HepG2 (cell line): ENCODE results near the gene DAGLB. TPM values are rescaled to one million over a fixed set of nuclear protein-coding genes. Genes with fewer than 3 reads are reported as not detected.

Experiments
- ARID2 ChIP-seq: sonication (generic); formaldehyde crosslinking; IDR thresholded peaks from 2 replicates; pipeline ENCODE4 v1.8.1; 2022; ENCODE audit warnings: mild to moderate bottlenecking, missing genetic modification reagents, borderline replicate concordance
- ARID5B ChIP-seq: IDR thresholded peaks from 2 replicates; pipeline ENCODE4 v1.4.0; 2020; ENCODE audit warnings: mild to moderate bottlenecking, missing genetic modification reagents
- FOXK1 ChIP-seq: sonication (generic); formaldehyde crosslinking; IDR thresholded peaks from 2 replicates; pipeline ENCODE4 v1.4.0; 2020; ENCODE audit warnings: low read depth, missing genetic modification reagents, borderline replicate concordance
- HINFP ChIP-seq: sonication (generic); formaldehyde crosslinking; IDR thresholded peaks from 2 replicates; pipeline ENCODE4 v1.4.0; 2020; ENCODE audit warnings: low read depth, mild to moderate bottlenecking, missing genetic modification reagents
- HNRNPK ChIP-seq: fragments of 200-400 bp; formaldehyde crosslinking; IDR thresholded peaks from 2 replicates; pipeline ENCODE4 v1.6.1; 2018; ENCODE audit warnings: low read length, low read depth, moderate library complexity, mild to moderate bottlenecking; ENCODE audit not compliant: poor library complexity, severe bottlenecking
- NR2F2 ChIP-seq: IDR thresholded peaks from 2 replicates; pipeline ENCODE4 v1.6.1; 2012; ENCODE audit warnings: low read depth, inconsistent platforms, borderline replicate concordance
- POLR2AphosphoS2 ChIP-seq: IDR thresholded peaks from 2 replicates; pipeline ENCODE4 v1.6.1; 2011; ENCODE audit warnings: low read depth, low read length, improper control_type of control experiment
- PRDM15 ChIP-seq: sonication (generic); formaldehyde crosslinking; IDR thresholded peaks from 2 replicates; pipeline ENCODE4 v1.4.0; 2020; ENCODE audit warnings: missing genetic modification reagents
- RXRA ChIP-seq: sonication (generic); formaldehyde crosslinking; IDR thresholded peaks from 2 replicates; pipeline ENCODE4 v1.5.1; 2020; ENCODE audit warnings: missing genetic modification reagents
- SETDB1 ChIP-seq: sonication (generic); formaldehyde crosslinking; IDR thresholded peaks from 2 replicates; pipeline ENCODE4 v1.5.1; 2020; ENCODE audit warnings: missing genetic modification reagents, mild to moderate bottlenecking, borderline replicate concordance
- SIX4 ChIP-seq: sonication (generic); formaldehyde crosslinking; IDR thresholded peaks from 2 replicates; pipeline ENCODE4 v1.4.0; 2020; ENCODE audit warnings: missing genetic modification reagents
- SMYD3 ChIP-seq: sonication (generic); formaldehyde crosslinking; IDR thresholded peaks from 2 replicates; pipeline ENCODE4 v1.8.1; 2023; ENCODE audit warnings: mild to moderate bottlenecking, missing genetic modification reagents
- SNAI1 ChIP-seq: sonication (generic); formaldehyde crosslinking; IDR thresholded peaks from 2 replicates; pipeline ENCODE4 v1.5.0; 2020; ENCODE audit warnings: mild to moderate bottlenecking, missing genetic modification reagents, borderline replicate concordance
- TOPORS ChIP-seq: sonication (generic); formaldehyde crosslinking; IDR thresholded peaks from 2 replicates; pipeline ENCODE4 v1.8.0; 2023; ENCODE audit warnings: mild to moderate bottlenecking, missing genetic modification reagents
- ZFP36L1 ChIP-seq: sonication (generic); formaldehyde crosslinking; IDR thresholded peaks from 2 replicates; pipeline ENCODE4 v1.8.0; 2022; ENCODE audit warnings: mild to moderate bottlenecking, missing genetic modification reagents, moderate library complexity
- ZNF329 ChIP-seq: sonication (generic); formaldehyde crosslinking; IDR thresholded peaks from 2 replicates; pipeline ENCODE4 v1.9.0; 2021; ENCODE audit warnings: low read depth, mild to moderate bottlenecking, missing genetic modification reagents
- ZNF597 ChIP-seq: sonication (generic); formaldehyde crosslinking; IDR thresholded peaks from 2 replicates; pipeline ENCODE4 v1.5.0; 2020; ENCODE audit warnings: missing genetic modification reagents
- ZNF672 ChIP-seq: sonication (generic); formaldehyde crosslinking; IDR thresholded peaks from 2 replicates; pipeline ENCODE4 v1.8.1; 2022; ENCODE audit warnings: missing genetic modification reagents
- ZNF703 ChIP-seq: sonication (generic); formaldehyde crosslinking; IDR thresholded peaks from 2 replicates; pipeline ENCODE4 v1.5.1; 2020; ENCODE audit warnings: missing genetic modification reagents, mild to moderate bottlenecking, moderate library complexity, borderline replicate concordance
- ZNF772 ChIP-seq: sonication (generic); formaldehyde crosslinking; IDR thresholded peaks from 2 replicates; pipeline ENCODE4 v1.5.0; 2020; ENCODE audit warnings: mild to moderate bottlenecking, missing genetic modification reagents
- ZNF878 ChIP-seq: sonication (generic); formaldehyde crosslinking; IDR thresholded peaks from 2 replicates; pipeline ENCODE4 v1.8.1; 2023; ENCODE audit warnings: mild to moderate bottlenecking, missing genetic modification reagents, moderate library complexity
- polyA plus RNA-seq, 8 experiments: library from polyadenylated mRNA; depleted of rRNA in 3 of 8; stranded (reverse) in 7 of 8; unstranded in 1 of 8; fragments of >200 nt; fragmentation: Illumina TruSeq in 4 of 8; extraction: Trizol in 4 of 8; gene quantifications; 2 replicates each; pipeline versions ENCODE4 v1.2.1 to v1.2.3, GENCODE V29; 2011 to 2016; ENCODE audit warnings: low read depth in 4 of 8, missing spikeins in 1 of 8, mixed read lengths in 1 of 8; ENCODE audit not compliant: insufficient read depth in 1 of 8
- total RNA-seq, 5 experiments: library from RNA; depleted of rRNA; stranded (reverse); fragments of >200 nt; fragmentation: Illumina TruSeq; extraction: Trizol; gene quantifications; 2 replicates each; pipeline ENCODE4 v1.2.3, GENCODE V29; 2016; ENCODE audit warnings: low read depth in 1 of 5

The DAGLB gene
- total and polyA plus RNA-seq, 2 of the 13 experiments (the other 11 are each of a cell fraction or from before 2014, with no cell fraction given), result 7.9 to 9.8 TPM

GRCh38 chr7:6376820-6377219 is 70.9 kb downstream of the DAGLB start (continued):
- peak; percentile 90 for TF ChIP-seq NR2F2
- TF ChIP-seq FOXK1, result peak; percentile 58; the same call in 1 of the 2 replicates
- TF ChIP-seq ZNF772 (CRISPR knock-in tag), result no peak
- TF ChIP-seq SMYD3, result 0 out of 2 replicates have a peak, but pooled peaks have one; percentile 47
- TF ChIP-seq PRDM15 (CRISPR knock-in tag), result no peak
- TF ChIP-seq SETDB1 (CRISPR knock-in tag), result no peak
- no peak for TF ChIP-seq ZNF878 (CRISPR knock-in tag)
- TF ChIP-seq SNAI1, result no peak
- no peak for TF ChIP-seq HNRNPK
- no peak for TF ChIP-seq ZNF672 (CRISPR knock-in tag)
- no peak for TF ChIP-seq TOPORS (CRISPR knock-in tag)
- TF ChIP-seq SIX4, result no peak
- no peak for TF ChIP-seq ZNF597 (CRISPR knock-in tag)
- TF ChIP-seq ZFP36L1, result 0 out of 2 replicates have a peak, but pooled peaks have one; percentile 29
- no peak for TF ChIP-seq HINFP (CRISPR knock-in tag)
- peak; percentile 73 for TF ChIP-seq ARID5B (CRISPR knock-in tag)
- TF ChIP-seq POLR2AphosphoS2, result no peak
- no peak for TF ChIP-seq ZNF329 (CRISPR knock-in tag)
- TF ChIP-seq ZNF703 (CRISPR knock-in tag), result no peak
- no peak for TF ChIP-seq ARID2 (CRISPR knock-in tag)
- peak; percentile 87; the same call in 1 of the 2 replicates for TF ChIP-seq RXRA (CRISPR knock-in tag)
